Measurements from ENCODE around the gene CIART. TPM values are rescaled to one million over a fixed set of nuclear protein-coding genes. Genes with fewer than 3 reads are reported as not detected.
"Not testable (repeated sequence)": the region's sequence is repeated elsewhere in the genome, so short reads cannot be mapped to it uniquely, and the experiment has no call there.

Gene CIART
- total RNA-seq, 2 donors from 2014 or later: 0.69 to 1.6 TPM

DNA sequence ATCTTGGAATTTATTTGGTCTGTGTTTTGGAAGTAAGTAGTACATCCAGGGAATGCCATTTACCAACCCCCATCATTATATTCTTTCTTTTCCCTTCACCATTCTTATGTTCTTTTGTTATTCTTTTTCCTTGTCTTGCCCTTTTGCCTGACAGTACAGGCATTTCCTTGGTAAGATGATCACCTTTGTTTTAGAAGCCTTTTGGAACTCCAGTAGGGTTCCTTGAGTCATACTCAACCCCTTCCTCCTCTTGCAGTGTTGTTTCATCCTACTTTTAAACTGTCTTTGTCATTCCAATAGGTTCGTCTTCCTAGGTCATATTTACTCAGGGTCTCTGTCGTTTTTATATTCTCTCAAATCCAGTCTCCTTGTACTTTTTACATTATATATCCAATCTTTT, 20.5 kb downstream of the CIART start:
- Histone ChIP-seq H3K27me3 (no peaks in the 10 kb centered on the region), H3K4me3 (no peak overlapping the region), H3K4me1 (no peaks in the 10 kb centered on the region), H3K36me3 (no peaks in the 10 kb centered on the region), H3K9me3 (no peaks in the 10 kb centered on the region), H3K9ac (ENCODE audit: low read depth in 2 of 2, low read length in 2 of 2) (no peak overlapping the region), H3K27ac (no peak overlapping the region)
- no peak for DNase-seq
- no peak for TF ChIP-seq CTCF (IDR thresholded peaks at IDR 0.05)
- intact Hi-C loops (cut with DNase I): no loop called here

- H3K9me3 ChIP-seq; H3K27ac ChIP-seq; H3K36me3 ChIP-seq; DNase-seq; H3K4me3 ChIP-seq; H3K4me1 ChIP-seq; intact Hi-C loops (cut with DNase I); H3K9ac ChIP-seq (ENCODE audit: low read depth in 2 of 2, low read length in 2 of 2); H3K27me3 ChIP-seq: not testable (repeated sequence)
Measured at GRCh38 chr1:150308585-150308984, 26.2 kb downstream of the CIART start.

DNA sequence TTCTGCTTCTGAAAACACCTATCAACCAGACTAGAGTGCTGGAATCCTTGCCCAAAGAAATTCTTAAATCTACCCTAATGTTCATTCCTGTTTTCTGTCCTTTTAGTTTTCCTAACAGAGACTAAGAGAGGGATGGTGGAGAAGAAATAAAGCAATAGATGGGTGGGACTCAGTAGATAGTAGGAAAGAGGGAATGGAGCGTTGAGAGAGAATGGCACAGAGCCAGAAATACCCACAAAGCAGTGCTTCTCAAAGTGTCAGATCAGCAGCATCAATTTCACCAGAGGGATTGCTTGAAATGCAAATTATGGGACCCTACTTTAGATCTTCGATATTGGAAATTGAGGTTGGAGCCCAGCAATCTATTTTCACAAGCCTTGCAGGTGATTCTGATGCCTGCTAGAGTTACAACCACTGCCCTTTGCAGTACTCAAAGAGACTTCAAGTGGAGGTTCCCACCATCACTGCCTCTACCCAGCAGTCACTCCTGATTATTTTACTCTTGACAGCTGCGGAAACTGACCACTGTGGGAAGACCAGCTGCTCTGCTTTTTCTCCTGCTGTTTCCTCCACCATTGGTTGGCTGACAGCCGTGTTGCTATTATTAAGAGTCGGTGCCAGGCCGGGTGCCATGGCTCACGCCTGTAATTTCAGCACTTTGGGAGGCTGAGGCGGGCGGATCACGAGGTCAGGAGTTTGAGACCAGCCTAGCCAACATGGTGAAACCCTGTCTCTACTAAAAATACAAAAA, 27.6 kb downstream of the CIART start:
- no peaks in the 10 kb centered on the region for H3K36me3 ChIP-seq
- DNase-seq: no peak
- H3K9ac ChIP-seq (ENCODE audit: low read depth in 2 of 2, low read length in 2 of 2): no peak overlapping the region
- H3K27me3 ChIP-seq: no peaks in the 10 kb centered on the region
- no peak overlapping the region for H3K4me3 ChIP-seq
- intact Hi-C loops (cut with DNase I): no loop called here
- H3K27ac ChIP-seq: no peak overlapping the region
- no peaks in the 10 kb centered on the region for H3K9me3 ChIP-seq
- no peaks in the 10 kb centered on the region for H3K4me1 ChIP-seq
- TF ChIP-seq CTCF (IDR thresholded peaks at IDR 0.05): no peak

DNA sequence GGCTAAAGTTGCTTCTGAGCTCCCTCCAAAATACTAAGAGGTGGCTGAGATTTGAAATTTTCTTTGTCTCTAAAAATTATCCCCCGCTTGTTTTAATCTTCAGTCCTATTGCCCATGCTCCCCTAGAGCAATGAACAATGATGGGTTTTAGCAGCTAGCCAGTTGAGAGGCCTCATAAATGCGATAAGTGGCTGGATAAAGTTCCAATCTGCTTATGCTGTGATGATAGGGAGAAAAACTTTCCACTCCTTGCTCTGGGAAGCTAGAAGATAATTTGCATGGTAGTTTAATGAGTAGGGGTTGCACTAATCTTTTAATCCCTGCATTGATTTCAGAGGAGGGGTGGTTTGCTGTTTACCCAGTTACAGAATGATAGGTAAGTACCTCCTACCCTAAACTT, 29.4 kb downstream of the CIART start:
- no peak for TF ChIP-seq CTCF (IDR thresholded peaks at IDR 0.05)
- Histone ChIP-seq H3K27me3 (no peaks in the 10 kb centered on the region), H3K36me3 (no peaks in the 10 kb centered on the region), H3K9me3 (no peaks in the 10 kb centered on the region), H3K9ac (ENCODE audit: low read depth in 2 of 2, low read length in 2 of 2) (no peak overlapping the region), H3K4me1 (no peaks in the 10 kb centered on the region), H3K4me3 (no peak overlapping the region), H3K27ac (no peak overlapping the region)
- intact Hi-C loops (cut with DNase I): no loop called here
- no peak for DNase-seq

DNA sequence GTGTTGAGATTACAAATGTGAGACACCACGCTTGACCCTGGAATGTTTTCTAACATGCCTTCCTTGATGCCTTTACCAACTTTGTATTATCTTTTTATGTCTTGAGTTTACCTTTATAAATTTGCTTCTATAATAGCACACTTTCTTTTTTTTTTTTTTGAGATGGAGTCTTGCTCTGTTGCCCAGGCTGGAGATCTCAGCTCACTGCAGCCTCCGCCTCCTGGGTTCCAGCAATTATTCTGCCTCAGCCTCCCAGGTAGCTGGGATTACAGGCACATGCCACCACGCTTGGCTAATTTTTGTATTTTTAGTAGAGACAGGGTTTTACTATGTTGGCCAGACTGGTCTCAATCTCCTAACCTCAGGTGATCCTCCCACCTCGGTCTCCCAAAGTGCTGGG, 32.3 kb downstream of the CIART start:
- H3K9me3 ChIP-seq; H3K4me1 ChIP-seq; H3K27ac ChIP-seq; H3K4me3 ChIP-seq; H3K36me3 ChIP-seq; H3K27me3 ChIP-seq; intact Hi-C loops (cut with DNase I); DNase-seq; H3K9ac ChIP-seq (ENCODE audit: low read depth in 2 of 2, low read length in 2 of 2): not testable (repeated sequence)

- Histone ChIP-seq H3K9ac (ENCODE audit: low read depth in 2 of 2, low read length in 2 of 2) (peak overlapping the region in 1 of 2 donors; percentile 95), H3K9me3 (no peaks in the 10 kb centered on the region), H3K27me3 (no peaks in the 10 kb centered on the region), H3K36me3 (peaks cover 5% of the 10 kb centered on the region), H3K4me3 (peak overlapping the region; percentile 61), H3K4me1 (no peaks in the 10 kb centered on the region), H3K27ac (peak overlapping the region; percentile 89)
- intact Hi-C loops (cut with DNase I): no loop called here
- no peak for TF ChIP-seq CTCF (IDR thresholded peaks at IDR 0.05)
- DNase-seq: no peak
Measured at GRCh38 chr1:150320667-150320978, 38.3 kb downstream of the CIART start.
